IMR-90 (cell line): Measurements from ENCODE around the gene OR7C2. TPM values are rescaled to one million over a fixed set of nuclear protein-coding genes. Genes with fewer than 3 reads are reported as not detected.

Experiments
- ATAC-seq: fragments of 200-7000 bp; cut with Tn5 transposase; 2 replicates; pipeline ENCODE4 v1.9.1; 2020; ENCODE audit warnings: low read depth, mild to moderate bottlenecking, moderate library complexity
- BruUV-seq: library from RNA; stranded (reverse); fragments of 400-500 nt; replicated peaks from 2 replicates; lab custom pipeline; 2021; lab: Mats Ljungman, UMichigan
- CTCF ChIA-PET: fragments of 300-600 bp; formaldehyde crosslinking; extraction: SDS; loops from one replicate; lab custom pipeline; 2021; ENCODE audit warnings: antibody characterized with exemption; lab: Yijun Ruan, JAX
- POLR2A ChIA-PET: fragments of 300-600 bp; sonication (Branson Sonifier 250); formaldehyde crosslinking; loops from one replicate; lab custom pipeline; 2022; ENCODE audit warnings: antibody characterized with exemption; ENCODE audit not compliant: unreplicated experiment; lab: Charles Lee
- DNase-seq: peaks from one replicate; pipeline ENCODE4 v3.0.0; 2013
- H2AFZ ChIP-seq: replicated peaks from 2 replicates; pipeline ENCODE3; 2013; ENCODE audit warnings: low read length, mild to moderate bottlenecking; ENCODE audit not compliant: poor library complexity
- H2AK5ac ChIP-seq: 2 replicates; pipeline ENCODE4 v1.6.1; 2013; ENCODE audit warnings: low read depth, low read length, inconsistent platforms
- H2AK9ac ChIP-seq: replicated peaks from 2 replicates; pipeline ENCODE3; 2013; ENCODE audit warnings: mild to moderate bottlenecking, low read depth, low read length, moderate library complexity; ENCODE audit not compliant: poor library complexity
- H2BK120ac ChIP-seq: 2 replicates; pipeline ENCODE4 v1.6.1; 2013; ENCODE audit warnings: low read depth, low read length, inconsistent platforms
- H2BK15ac ChIP-seq: 3 replicates; pipeline ENCODE4 v1.6.1; 2013; ENCODE audit warnings: low read depth, low read length, inconsistent platforms
- H2BK20ac ChIP-seq: 2 replicates; pipeline ENCODE4 v1.6.1; 2013; ENCODE audit warnings: low read depth, mild to moderate bottlenecking, inconsistent platforms, low read length, moderate library complexity
- H2BK5ac ChIP-seq: 2 replicates; pipeline ENCODE4 v1.6.1; 2013; ENCODE audit warnings: mild to moderate bottlenecking, low read depth, low read length, inconsistent platforms; ENCODE audit not compliant: poor library complexity, severe bottlenecking
- H3K14ac ChIP-seq: replicated peaks from 2 replicates; pipeline ENCODE4 v1.6.1; 2013; ENCODE audit warnings: low read depth, low read length, inconsistent platforms
- H3K18ac ChIP-seq: 2 replicates; pipeline ENCODE4 v1.6.1; 2013; ENCODE audit warnings: low read depth, low read length, control low read depth
- H3K23ac ChIP-seq: 2 replicates; pipeline ENCODE4 v1.6.1; 2013; ENCODE audit warnings: low read depth, low read length, inconsistent platforms
- H3K27ac ChIP-seq: 2 replicates; pipeline ENCODE4 v1.5.1; 2013; ENCODE audit warnings: mild to moderate bottlenecking, control low read depth, low read length; ENCODE audit not compliant: insufficient read depth
- H3K27me3 ChIP-seq: 2 replicates; pipeline ENCODE4 v1.6.1; 2013; ENCODE audit warnings: low read length; ENCODE audit not compliant: control insufficient read depth, insufficient read depth
- H3K36me3 ChIP-seq: 2 replicates; pipeline ENCODE4 v1.6.1; 2013; ENCODE audit warnings: low read length, mixed read lengths; ENCODE audit not compliant: control insufficient read depth, insufficient read depth
- H3K4ac ChIP-seq: 2 replicates; pipeline ENCODE4 v1.6.1; 2013; ENCODE audit warnings: low read depth, low read length, inconsistent platforms
- H3K4me1 ChIP-seq: 2 replicates; pipeline ENCODE4 v1.6.1; 2013; ENCODE audit warnings: low read length, mixed read lengths; ENCODE audit not compliant: control insufficient read depth, insufficient read depth
- H3K4me2 ChIP-seq: 2 replicates; pipeline ENCODE4 v1.6.1; 2013; ENCODE audit warnings: low read depth, mild to moderate bottlenecking, control low read depth, low read length, moderate library complexity
- H3K4me3 ChIP-seq: 2 replicates; pipeline ENCODE4 v1.5.1; 2013; ENCODE audit warnings: low read depth, mild to moderate bottlenecking, control low read depth, low read length, moderate library complexity; ENCODE audit not compliant: insufficient read depth
- H3K56ac ChIP-seq: 2 replicates; pipeline ENCODE4 v1.6.1; 2013; ENCODE audit warnings: low read length, inconsistent platforms; ENCODE audit not compliant: insufficient read depth; ENCODE audit errors: extremely low read depth
- H3K79me1 ChIP-seq, 2 experiments: 2 replicates each; pipeline ENCODE4 v1.6.1; 2013; ENCODE audit warnings: low read length in 2 of 2, inconsistent platforms in 1 of 2, low read depth in 1 of 2
- H3K9ac ChIP-seq: 2 replicates; pipeline ENCODE4 v1.6.1; 2013; ENCODE audit warnings: low read depth, low read length, control low read depth
- H3K9me1 ChIP-seq: 2 replicates; pipeline ENCODE4 v1.6.1; 2013; ENCODE audit warnings: low read length, inconsistent platforms; ENCODE audit not compliant: insufficient read depth
- H3K9me3 ChIP-seq: 2 replicates; pipeline ENCODE4 v1.6.1; 2013; ENCODE audit warnings: low read length; ENCODE audit not compliant: control insufficient read depth, insufficient read depth
- H4K20me1 ChIP-seq: 2 replicates; pipeline ENCODE4 v1.6.1; 2013; ENCODE audit warnings: low read length, inconsistent platforms; ENCODE audit not compliant: insufficient read depth
- H4K5ac ChIP-seq: 2 replicates; pipeline ENCODE4 v1.6.1; 2013; ENCODE audit warnings: mild to moderate bottlenecking, low read depth, low read length, control low read depth
- H4K8ac ChIP-seq, 2 experiments: 2 replicates each; pipeline ENCODE4 v1.6.1; 2013; ENCODE audit warnings: low read depth in 2 of 2, low read length in 2 of 2, control low read depth in 1 of 2, inconsistent platforms in 1 of 2
- H4K91ac ChIP-seq: 2 replicates; pipeline ENCODE4 v1.6.1; 2013; ENCODE audit warnings: low read depth, low read length, inconsistent platforms; ENCODE audit not compliant: insufficient read depth
- CEBPB ChIP-seq: IDR thresholded peaks from 2 replicates; pipeline ENCODE4 v1.6.1; 2012; ENCODE audit warnings: low read depth, low read length, improper control_type of control experiment
- FOS ChIP-seq: fragments of 150-350 bp; IDR thresholded peaks from 2 replicates; pipeline ENCODE4 v1.6.1; 2016; ENCODE audit warnings: low read depth, low read length
- RCOR1 ChIP-seq: IDR thresholded peaks from 2 replicates; pipeline ENCODE4 v1.6.1; 2012; ENCODE audit warnings: mild to moderate bottlenecking, low read length, improper control_type of control experiment; ENCODE audit not compliant: insufficient replicate concordance
- WGBS, 2 experiments: methylation state at CpG; one replicate each; pipeline versions ENCODE4 v1.1.5 to v1.1.7; 2013; ENCODE audit warnings: missing lambda C conversion rate in 2 of 2; ENCODE audit not compliant: insufficient read length in 1 of 2; ENCODE audit errors: extremely low coverage in 2 of 2; 5-methylcytosine and 5-hydroxymethylcytosine counted together
- dilution Hi-C: fragments of 300-500 bp; cut with HindIII; formaldehyde crosslinking; loops from one replicate; pipeline ENCODE4 v1.14.3; 2018; ENCODE audit warnings: low sequenced_read_pairs; ENCODE audit not compliant: unreplicated experiment
- in situ Hi-C: fragments of 300-500 bp; cut with MboI; formaldehyde crosslinking; loops from 3 replicates; pipeline ENCODE4 v1.14.3; 2019; ENCODE audit warnings: low sequenced_read_pairs, inconsistent platforms, mixed read lengths
- intact Hi-C: fragments of 100-400 bp; cut with micrococcal nuclease; formaldehyde crosslinking; loops from 2 replicates; pipeline ENCODE4 v1.10.0; 2022
- polyA plus RNA-seq, 3 experiments: library from polyadenylated mRNA; depleted of rRNA; stranded (reverse); fragments of >200 nt; gene quantifications; 2 replicates each; pipeline ENCODE4 v1.2.3, GENCODE V29; 2012; ENCODE audit warnings: low replicate concordance in 1 of 3
- total RNA-seq: library from RNA; depleted of rRNA; stranded (reverse); fragments of >200 nt; gene quantifications from 2 replicates; pipeline ENCODE4 v1.2.3, GENCODE V29; 2012

Gene OR7C2
- total and polyA plus RNA-seq, 2 of the 4 experiments (the other 2 are of a cell fraction): not detected

DNA sequence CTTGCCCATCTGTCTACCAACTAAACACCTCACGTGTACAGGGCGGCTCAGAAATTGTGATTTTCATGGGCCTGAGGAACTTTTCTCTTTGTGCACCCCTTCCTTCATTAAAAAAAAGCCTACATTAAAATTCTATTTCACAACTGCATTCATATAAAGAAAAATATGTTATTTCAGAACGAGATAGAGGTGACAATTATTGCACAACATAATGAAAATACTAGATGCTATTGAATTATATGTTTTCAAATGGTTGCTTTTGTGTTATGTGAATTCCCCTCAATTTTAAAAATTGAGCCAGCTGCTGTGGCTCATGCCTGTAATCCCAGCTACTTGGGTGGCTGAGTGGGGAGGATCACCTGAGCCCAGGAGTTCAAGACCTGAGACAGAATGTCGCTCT, 33.2 kb downstream of the OR7C2 start:
- Histone ChIP-seq H3K4me1 (no peaks in the 10 kb centered on the region), H2AK5ac (no peak overlapping the region), H3K14ac (no peak overlapping the region), H3K4ac (no peak overlapping the region), H2BK5ac (no peak overlapping the region), H4K20me1 (no peaks in the 10 kb centered on the region), H2BK15ac (no peak overlapping the region), H3K18ac (no peak overlapping the region), H4K5ac (no peak overlapping the region), H3K23ac (no peak overlapping the region), H3K79me1 (no peaks in the 10 kb centered on the region), H4K91ac (no peak overlapping the region), H3K36me3 (no peaks in the 10 kb centered on the region), H2AFZ (no peak overlapping the region), H2BK20ac (no peak overlapping the region), H3K9ac (no peak overlapping the region), H3K9me3 (peaks cover 15% of the 10 kb centered on the region; the same call in 1 of the 2 replicates), H3K56ac (no peak overlapping the region), H3K27ac (no peak overlapping the region), H2BK120ac (no peak overlapping the region), H2AK9ac (no peak overlapping the region), H3K9me1 (no peaks in the 10 kb centered on the region), H4K8ac (no peak overlapping the region), H3K4me3 (no peak overlapping the region), H3K27me3 (no peaks in the 10 kb centered on the region; the same call in 1 of the 2 replicates), H3K4me2 (no peak overlapping the region)
- intact Hi-C loops (no loop called here), dilution Hi-C loops (no loop called here), in situ Hi-C loops (no loop called here)
- ChIA-PET POLR2A (no interaction called here), CTCF (no interaction called here)
- no CpG with 5 or more reads among the region's 4 CpGs for WGBS, 2 experiments
- TF ChIP-seq CEBPB: peak; percentile 45; the same call in 1 of the 2 replicates
- TF ChIP-seq RCOR1: no peak
- TF ChIP-seq FOS: no peak
- ATAC-seq (no peak), DNase-seq (no peak)
- BruUV-seq: no TSS peak
